DMS53 (cell line): ENCODE measurements around the gene UBXN2A.
A peak's percentile ranks its signal among the peaks of the same experiment; 100 is the strongest.
"Not testable (repeated sequence)": the region's sequence is repeated elsewhere in the genome, so short reads cannot be mapped to it uniquely, and the experiment has no call there.

Experiments used
- DNase-seq: peaks from one replicate; lab custom pipeline; 2025; lab: John Stamatoyannopoulos, UW

Gene UBXN2A

DNA sequence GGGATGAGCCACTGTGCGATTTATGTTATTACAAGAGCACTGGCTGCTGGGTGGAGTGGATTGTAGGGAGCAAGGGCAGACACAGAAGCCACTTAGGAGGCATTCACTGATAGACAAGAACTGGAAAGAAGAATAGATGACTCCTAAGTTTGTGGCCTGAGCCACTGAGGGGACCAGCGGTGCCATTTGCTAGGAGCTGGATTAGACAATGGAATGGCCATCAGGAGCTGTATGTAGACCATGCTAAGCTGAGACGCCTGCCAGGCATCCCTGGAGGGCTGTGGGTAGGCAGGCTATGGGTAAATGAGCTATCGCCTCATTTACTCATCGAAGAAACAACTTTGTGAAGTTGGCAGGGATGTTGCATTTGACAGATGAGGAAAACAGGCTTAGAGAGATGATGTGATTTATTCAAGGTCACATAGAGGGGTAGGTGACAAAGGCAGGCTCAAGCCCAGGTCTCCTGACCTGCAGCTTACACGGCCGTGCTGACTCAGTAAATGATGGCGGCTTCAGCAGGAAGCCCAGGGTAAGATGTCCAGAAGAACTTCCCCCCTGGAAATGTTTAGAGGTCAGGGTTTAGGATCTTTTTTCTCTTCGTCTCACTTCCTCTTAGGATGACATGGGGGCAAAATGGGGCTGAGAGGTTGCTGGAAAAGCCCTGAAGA, 72.4 kb downstream of the UBXN2A start:
- no peak for DNase-seq

DNA sequence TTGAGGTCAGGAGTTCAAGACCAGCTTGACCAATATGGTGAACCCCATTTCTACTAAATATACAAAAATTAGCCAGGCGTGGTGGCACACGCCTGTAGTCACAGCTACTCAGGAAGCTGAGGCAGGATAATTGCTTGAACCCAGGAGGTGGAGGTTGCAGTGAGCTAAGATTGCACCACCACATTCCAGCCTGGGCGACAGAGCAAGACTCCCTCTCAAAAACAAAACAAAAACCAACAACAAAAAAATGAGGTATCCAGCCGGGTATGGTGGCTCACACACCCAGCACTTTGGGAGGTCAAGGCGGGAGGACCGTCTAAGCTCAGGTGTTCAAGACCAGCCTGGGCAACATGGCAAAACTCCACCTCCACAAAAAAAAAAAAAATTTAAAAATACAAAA, 74.6 kb downstream of the UBXN2A start:
- DNase-seq, result not testable (repeated sequence)

DNA sequence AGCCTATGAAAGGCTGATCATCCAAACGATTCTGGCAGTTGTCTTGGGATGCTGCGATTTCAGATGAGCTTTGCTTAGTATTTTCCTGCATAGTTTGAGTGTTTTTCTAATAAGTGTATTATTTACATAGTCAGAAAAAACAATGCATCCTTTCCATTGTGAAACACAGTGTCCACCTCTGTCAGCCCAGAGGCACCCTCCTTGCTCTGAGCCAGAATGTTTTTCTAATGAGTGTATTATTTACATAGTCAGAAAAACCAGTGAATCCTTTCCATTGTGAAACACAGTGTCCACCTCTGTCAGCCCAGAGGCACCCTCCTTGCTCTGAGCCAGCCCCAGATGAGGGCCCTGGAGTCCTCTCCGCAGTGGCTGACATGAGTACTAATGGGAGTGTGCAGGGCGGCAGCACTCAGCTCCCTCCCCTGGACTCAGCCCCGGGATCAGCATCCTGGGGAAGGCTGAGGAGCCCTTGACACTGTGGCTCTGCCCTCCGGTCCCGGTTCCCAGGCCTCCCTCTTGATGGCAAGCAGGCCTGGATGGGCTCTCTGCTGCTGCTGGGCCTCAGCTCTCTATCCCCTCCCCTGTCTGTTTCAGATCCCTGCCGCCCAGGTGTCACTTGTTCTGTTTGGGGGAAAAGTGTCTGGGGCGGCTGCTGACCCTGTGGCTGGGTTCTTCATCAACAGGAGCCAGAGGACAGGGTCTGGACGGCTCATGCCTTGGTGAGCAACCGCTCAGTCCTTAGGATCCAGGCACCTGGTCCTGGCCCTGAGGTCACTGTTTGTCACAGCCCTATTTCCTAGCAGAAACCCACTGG, 75.5 kb downstream of the UBXN2A start:
- DNase-seq, result peak; percentile 72

DNA sequence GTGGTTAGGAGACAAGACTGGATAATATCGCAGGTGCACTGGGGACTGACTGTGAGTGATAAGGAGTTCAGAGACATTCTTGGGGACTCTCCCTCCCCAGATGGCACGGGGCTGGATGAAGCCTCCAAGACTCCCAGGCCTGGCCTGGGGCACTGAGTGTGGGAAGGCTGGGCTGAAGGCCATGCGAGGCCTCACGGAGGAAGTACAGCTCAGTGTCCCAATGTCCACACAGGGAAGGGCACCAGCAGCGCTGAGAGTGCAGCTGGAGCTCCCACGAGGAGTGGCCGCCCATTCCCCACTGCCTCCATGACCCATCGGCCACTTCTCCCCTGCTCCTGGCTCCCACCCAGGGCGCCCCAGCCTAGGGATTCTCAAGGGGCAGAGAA, 76.1 kb downstream of the UBXN2A start:
- DNase-seq, result no peak

DNA sequence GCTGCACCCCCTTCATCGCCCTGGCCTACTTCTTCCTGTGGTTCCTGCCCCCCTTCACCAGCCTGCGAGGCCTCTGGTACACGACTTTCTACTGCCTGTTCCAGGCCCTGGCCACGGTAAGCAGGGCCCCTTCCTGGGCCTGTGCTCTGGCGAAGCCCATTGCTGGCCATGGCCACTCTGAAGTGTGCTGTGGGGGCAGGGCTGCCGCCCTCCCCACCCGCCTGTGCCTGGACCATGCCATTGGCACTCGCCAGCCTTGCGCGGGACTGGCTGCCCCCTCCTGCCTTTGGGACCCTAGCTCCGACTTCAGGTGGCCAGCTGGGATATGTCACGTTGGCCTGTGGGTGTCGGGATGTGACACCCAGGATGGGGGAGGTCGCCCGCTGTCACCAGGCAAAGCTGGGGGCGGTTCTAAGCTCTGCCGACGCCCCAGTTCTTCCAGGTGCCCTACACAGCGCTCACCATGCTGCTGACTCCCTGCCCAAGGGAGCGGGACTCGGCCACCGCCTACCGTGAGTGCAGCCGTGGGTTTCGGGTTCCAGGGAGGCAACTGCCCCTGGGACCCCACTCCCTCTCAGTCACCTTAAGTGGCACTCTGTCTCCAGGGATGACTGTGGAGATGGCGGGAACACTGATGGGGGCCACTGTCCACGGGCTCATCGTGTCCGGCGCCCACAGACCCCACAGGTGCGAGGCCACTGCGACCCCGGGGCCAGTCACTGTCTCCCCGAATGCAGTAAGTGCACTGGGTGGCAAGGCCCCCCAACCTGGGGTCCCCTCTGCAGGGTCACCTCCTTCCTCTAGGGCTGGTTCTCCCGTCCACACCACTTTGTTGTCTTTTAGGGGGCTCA, 76.8 kb downstream of the UBXN2A start:
- DNase-seq, result no peak

DNA sequence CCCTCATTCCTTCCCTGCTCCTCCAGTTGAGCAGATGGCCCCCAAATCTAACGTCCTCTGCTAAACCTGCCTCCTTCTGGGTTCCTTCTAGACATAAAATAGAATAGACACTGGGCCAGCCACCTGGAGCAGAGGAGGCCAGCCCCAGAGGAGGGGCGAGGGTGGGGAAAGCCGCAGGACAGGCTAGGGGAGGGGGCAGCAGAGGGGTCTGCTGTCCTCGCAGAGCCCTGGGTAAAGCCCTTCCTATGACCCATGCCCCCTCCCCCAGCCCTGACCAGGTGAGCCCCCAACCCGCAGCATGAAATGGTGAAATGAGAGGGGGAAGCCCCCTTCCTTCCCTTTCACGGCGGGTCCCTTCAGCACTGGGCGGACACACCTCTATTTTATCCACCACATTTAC, 77.4 kb downstream of the UBXN2A start:
- no peak for DNase-seq

DNA sequence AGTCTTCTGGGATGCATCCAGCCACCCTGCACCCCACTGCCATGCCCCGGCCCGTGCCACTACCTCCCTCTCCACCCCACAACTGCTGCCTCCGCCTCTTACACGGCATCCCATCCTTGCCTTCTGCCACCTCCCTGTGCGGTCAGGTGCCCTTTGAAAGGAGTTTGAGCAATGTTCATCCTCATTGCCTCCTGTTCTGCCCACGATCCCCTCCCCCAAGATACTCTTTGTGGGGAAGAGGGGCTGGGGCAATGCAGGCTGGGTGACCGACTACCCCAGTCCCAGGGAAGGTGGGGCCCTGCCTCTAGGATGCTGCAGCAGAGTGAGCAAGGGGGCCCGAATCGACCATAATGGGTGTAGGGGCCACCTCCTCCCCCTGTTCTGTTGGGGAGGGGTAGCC, 78.0 kb downstream of the UBXN2A start:
- DNase-seq, result no peak

DNA sequence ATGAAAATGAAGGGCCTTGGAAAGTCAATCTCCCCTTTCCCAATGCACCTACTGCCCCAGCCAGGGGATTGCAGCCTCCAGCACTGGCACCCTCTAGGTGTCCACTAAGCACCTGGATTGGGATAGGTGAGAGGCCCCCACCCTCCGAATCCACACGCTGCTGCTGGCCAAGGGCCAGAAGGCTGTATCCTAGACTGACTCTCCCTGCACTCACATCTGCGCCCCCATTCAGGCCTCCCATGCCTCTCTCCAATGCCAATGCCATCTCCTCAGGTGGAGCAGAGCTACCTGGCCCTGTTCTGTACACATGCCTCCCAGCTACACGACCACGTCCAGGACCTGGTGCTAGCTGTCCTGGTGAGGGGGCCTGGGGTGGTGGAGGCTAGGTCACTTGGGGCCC, 79.5 kb downstream of the UBXN2A start:
- DNase-seq, result no peak

DNA sequence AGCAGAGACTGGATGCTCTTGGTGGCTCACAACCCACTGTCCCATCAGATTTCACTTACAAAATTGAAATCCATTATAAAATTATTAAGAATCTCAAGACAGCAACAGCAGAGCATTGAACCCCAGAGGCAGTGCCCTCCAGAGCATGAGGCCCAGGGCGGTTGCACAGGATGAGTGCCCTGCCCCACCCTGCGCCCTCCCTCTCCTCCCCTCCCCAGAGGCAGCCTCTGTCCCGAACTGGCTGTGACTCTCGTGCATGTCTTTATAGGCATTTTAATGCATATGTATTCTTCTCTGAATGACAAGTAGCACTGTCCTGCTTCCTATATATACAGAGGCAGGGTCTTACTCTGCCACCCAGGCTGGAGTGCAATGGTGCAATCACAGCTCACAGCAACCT, 80.0 kb downstream of the UBXN2A start:
- DNase-seq, result no peak

DNA sequence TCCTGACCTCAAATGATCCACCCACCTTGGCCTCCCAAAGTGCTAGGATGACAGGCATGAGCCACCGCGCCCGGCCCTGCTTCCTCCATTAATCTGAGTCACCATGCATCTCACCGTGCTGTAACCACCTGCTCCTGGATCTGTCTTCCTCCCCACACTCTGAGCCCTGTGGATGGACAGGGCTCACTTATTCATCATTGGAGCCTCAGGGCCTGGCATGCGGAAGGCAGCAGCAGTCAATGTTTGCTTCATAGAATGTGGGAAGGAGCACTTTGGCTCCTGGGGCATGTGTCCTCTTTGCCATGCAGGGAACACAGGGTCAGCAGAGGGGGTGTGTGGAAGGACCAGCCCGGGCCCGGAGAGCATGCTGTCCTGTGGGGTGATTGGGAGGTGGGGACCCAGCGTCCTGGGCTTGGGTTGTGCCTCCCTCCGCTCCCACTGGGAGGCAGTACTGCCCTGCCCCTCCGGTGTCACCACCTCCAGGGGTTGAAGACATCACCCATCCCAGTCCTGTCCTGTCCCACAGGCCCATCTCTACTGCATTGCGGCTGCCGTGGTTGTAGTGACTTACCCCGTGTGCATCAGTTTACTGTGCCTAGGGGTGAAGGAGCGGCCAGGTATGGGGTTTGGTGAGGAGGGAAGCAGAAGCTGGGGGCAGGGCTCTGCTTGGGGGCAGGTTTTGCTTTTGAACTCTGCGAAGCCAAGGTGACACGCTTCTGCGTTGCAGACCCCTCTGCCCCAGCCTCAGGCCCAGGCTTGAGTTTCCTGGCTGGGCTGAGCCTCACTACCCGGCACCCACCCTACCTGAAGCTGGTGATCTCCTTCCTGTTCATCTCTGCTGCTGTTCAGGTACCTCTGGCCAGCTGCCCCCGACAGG, 81.1 kb downstream of the UBXN2A start:
- DNase-seq, result peak; percentile 48

DNA sequence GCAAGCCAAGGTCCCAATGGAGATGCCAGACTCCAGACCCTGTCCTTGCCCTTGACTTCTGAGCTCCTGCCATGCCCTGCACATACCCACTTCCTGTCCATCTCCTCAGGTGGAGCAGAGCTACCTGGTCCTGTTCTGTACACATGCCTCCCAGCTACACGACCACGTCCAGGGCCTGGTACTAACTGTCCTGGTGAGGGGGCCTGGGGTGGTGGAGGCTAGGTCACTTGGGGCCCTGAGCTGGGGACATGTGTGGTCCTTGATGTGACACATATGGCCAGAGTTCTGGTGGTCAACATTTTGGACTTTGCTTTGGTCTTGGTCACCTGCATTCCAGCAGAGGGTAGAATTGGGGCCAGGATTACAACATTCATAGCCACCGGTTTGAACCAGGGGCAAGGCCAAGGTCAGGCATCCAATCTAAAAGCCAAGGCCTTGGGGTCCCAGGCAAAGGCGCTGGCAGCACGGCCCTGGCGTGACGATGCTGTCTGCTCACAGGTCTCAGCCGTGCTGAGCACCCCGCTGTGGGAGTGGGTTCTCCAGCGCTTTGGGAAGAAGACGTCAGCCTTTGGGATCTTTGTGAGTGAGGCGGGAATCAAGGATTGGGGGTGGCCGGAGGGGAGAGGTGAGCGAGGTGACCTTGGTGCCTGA, 82.2 kb downstream of the UBXN2A start:
- DNase-seq, result no peak

DNA sequence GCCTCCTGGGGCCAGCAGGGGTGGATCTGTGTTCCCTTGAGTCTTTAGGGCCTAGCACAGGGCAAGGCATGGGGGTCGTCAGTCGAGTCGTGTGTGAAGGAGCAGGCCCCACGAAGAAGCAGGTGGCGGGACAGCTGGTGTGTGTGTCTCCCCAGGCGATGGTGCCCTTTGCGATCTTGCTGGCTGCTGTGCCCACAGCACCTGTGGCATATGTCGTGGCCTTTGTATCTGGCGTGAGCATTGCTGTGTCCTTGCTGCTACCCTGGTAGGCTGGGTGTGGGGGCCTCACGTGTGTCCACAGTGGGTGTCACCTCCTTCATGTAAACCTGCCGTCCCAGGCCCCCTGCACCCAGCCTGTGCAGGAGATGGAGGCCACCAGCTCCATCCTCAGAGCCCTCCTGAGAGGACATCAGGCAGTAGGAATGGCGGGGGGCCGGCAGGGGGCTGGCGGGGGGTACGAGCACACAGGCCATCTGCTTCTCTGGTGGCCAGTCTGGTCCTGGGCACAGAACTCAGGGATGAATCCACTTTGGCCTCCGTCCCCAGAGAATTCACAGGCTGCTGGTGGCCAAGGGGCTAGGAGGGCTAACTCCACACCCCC, 82.8 kb downstream of the UBXN2A start:
- no peak for DNase-seq

DNA sequence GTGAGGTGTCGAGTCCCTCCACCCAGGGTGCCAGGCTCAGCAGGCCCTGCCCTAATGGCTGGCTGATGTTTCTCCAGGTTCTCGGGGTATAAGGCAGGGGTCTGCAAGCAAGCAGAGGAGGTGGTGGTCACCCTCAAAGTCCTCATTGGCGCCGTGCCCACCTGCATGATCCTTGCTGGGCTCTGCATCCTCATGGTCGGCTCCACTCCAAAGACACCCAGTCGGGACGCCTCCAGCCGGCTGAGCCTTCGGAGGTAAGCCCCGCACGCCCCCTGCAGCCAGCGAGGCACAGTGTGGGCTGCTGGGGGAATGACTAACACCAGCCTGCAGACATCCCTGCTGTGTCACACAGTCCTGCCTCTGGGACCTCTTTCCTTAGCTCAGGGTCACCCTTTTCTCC, 83.8 kb downstream of the UBXN2A start:
- DNase-seq, result no peak

DNA sequence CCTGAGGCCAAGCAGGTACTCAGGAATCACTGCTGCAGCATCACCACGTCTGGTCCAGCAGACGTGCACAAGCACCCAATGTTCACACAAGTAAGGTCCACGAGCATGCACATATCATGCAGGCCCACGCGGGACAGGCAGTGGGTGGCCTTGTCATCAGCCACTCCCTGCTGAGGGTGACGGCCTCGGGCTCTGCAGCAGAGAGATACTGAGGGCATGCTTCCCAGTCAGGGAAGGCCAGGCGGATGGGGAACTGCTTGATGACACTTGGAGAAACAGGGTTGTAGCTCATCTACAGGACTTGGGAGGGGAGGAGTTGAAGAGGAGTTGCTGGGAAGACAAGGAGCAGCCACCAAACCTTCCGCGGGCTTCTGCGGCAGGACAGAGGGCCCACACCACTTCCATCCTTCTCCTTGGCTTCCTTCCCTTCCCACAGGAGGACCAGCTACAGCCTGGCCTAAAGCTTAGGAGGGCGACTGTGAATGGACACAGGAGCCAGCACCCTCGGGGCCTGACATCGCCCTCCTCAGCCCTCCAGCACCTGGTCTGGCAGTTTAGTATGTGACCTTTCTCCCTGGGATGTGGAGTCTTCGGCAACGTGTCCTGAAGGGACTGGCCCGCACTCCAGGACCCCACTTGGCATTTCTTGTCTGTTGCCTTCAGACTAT, 84.9 kb downstream of the UBXN2A start:
- no peak for DNase-seq

DNA sequence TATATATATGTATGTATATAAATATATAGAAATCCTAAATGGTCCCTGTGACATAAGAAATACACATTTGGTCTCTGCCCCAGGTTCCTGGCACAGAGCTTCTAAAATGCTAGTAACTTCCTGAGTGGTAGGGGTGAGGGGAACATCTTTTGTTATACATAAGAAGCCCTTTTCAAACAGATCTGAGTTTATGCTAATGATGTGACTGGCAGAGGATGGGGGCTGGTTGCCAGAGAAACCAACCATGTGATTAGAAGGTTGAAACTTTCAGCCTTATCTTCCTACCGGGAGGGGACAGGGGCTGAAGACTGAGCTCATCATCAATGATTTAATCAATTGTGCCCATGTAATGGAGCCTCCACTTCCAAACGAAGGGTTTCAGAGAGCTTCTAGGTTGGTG, 86.0 kb downstream of the UBXN2A start:
- DNase-seq, result no peak

DNA sequence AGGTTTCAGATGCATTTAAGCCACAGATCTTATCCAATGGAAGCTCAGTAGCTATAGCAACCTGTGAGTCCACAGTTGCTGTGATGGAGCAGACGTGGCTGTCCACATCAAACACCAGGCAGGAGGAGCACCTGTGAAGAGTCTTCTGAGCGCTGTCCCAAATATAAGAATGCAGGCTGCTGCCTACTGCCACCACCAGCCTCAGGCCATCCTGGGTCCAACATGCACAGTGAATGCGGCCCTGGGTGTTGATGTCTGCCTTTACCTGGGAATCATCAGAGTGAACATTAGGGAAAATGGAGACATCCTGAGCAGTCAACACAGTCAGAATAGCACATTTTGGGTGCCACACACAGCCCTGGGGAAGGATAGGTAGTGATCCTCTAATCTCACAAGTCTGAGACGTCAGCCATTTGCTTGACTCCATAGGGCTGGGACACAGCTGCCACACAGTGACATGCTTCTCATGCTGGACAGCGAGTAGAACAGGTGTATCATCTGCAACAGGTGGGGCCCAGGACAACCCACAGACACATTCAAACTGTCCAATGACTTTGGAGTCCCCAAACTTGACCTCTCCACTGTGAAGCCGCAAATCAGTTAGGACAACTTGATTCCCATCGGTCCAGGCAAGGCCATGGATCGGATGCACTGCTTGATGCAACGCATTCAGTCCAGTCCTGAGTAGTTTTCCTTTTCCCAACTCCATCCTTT, 98.7 kb downstream of the UBXN2A start:
- no peak for DNase-seq

DNA sequence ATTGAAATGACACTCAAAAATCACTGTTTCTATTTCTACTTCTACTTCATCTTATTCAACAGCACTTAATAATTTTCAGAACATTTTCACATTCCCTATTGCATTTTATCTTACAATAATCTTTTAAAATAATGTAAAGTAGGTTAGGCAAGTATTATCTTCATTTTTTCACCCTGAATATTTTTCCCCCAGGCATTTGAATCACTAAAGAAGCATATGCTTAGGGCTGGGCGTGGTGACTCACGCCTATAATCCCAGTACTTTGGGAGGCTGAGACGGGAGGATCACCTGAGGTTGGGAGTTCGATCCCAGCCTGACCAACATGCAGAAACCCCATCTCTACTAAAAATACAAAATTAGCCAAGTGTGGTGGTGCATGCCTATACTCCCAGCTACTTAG, 100.2 kb downstream of the UBXN2A start:
- DNase-seq, result no peak

DNA sequence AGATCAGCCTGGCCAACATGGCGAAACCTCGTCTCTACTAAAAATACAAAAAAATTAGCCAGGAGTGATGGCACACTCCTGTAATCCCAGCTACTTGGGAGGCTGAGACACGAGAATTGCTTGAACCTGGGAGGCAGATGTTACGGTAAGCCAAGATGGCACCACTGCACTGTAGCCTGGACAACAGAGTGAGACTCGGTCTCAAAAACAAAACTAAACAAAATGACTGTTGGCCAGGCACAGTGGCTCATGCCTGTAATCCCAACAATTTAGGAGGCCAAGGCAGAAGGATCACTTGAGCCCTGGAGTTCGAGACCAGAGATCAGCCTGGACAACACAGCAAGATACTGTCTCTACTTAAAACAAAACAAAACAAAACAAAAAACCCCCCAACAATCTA, 102.9 kb downstream of the UBXN2A start:
- not testable (repeated sequence) for DNase-seq
